ENCODE results near the gene SORL1. TPM values are rescaled to one million over a fixed set of nuclear protein-coding genes. Genes with fewer than 3 reads are reported as not detected.

SORL1 gene
- total RNA-seq, 1 donor from 2014 or later, result 46.0 TPM

GRCh38 chr11:121483805-121484480, 31.8 kb downstream of the SORL1 start:
- Histone ChIP-seq H3K4me1 (peaks cover 25% of the 10 kb centered on the region), H3K27ac (no peak overlapping the region), H3K9me3 (ENCODE audit: low read depth) (no peaks in the 10 kb centered on the region), H3K9ac (no peak overlapping the region), H3K4me2 (no peak overlapping the region), H3K36me3 (no peaks in the 10 kb centered on the region), H4K20me1 (ENCODE audit: low read depth) (peaks cover 3% of the 10 kb centered on the region), H3K79me2 (ENCODE audit: low read depth) (no peaks in the 10 kb centered on the region), H3K4me3 (no peak overlapping the region), H2AFZ (replicated peaks) (no peak overlapping the region), H3K27me3 (no peaks in the 10 kb centered on the region), H3F3A (ENCODE audit: low read depth) (peaks cover 14% of the 10 kb centered on the region)
- H3K4me1 Mint-ChIP-seq, result peaks cover 18% of the 10 kb centered on the region
- peaks cover 7% of the 10 kb centered on the region for H3K27me3 Mint-ChIP-seq (ENCODE audit: insufficient read depth, low read depth)
- H3K4me3 Mint-ChIP-seq, result no peak overlapping the region
- no peaks in the 10 kb centered on the region for H3K9me3 Mint-ChIP-seq
- no peak for TF ChIP-seq EZH2phosphoT487 (IDR thresholded peaks at IDR 0.05)
- TF ChIP-seq EZH2 (IDR thresholded peaks at IDR 0.05), result no peak
- no peak for TF ChIP-seq CTCF (IDR thresholded peaks at IDR 0.05)
- peak overlapping the region; percentile 44 for H3K27ac Mint-ChIP-seq
- peaks cover 5% of the 10 kb centered on the region for H3K36me3 Mint-ChIP-seq
- no peak for DNase-seq (ENCODE audit: low spot score)

GRCh38 chr11:121485216-121485615, 33.1 kb downstream of the SORL1 start:
- H3K27ac ChIP-seq, result no peak overlapping the region
- no peak overlapping the region for H3K4me2 ChIP-seq
- no peak for TF ChIP-seq EZH2 (IDR thresholded peaks at IDR 0.05)
- no peak for TF ChIP-seq EZH2phosphoT487 (IDR thresholded peaks at IDR 0.05)
- no peak for TF ChIP-seq CTCF (IDR thresholded peaks at IDR 0.05)
- no peaks in the 10 kb centered on the region for H3K27me3 ChIP-seq
- no peaks in the 10 kb centered on the region for H3K36me3 ChIP-seq
- H4K20me1 ChIP-seq (ENCODE audit: low read depth), result peaks cover 3% of the 10 kb centered on the region
- peaks cover 12% of the 10 kb centered on the region for H3K4me1 ChIP-seq
- H3K27me3 Mint-ChIP-seq (ENCODE audit: insufficient read depth, low read depth), result peaks cover 7% of the 10 kb centered on the region
- H3K36me3 Mint-ChIP-seq, result peaks cover 7% of the 10 kb centered on the region
- H3K9me3 Mint-ChIP-seq, result no peaks in the 10 kb centered on the region
- no peak overlapping the region for H3K27ac Mint-ChIP-seq
- no peak overlapping the region for H2AFZ ChIP-seq (replicated peaks)
- H3K4me3 ChIP-seq, result no peak overlapping the region
- DNase-seq (ENCODE audit: low spot score), result no peak
- no peak overlapping the region for H3K4me3 Mint-ChIP-seq
- H3K9me3 ChIP-seq (ENCODE audit: low read depth), result no peaks in the 10 kb centered on the region
- no peaks in the 10 kb centered on the region for H3K79me2 ChIP-seq (ENCODE audit: low read depth)
- H3K4me1 Mint-ChIP-seq, result peaks cover 6% of the 10 kb centered on the region
- H3F3A ChIP-seq (ENCODE audit: low read depth), result peaks cover 5% of the 10 kb centered on the region
- no peak overlapping the region for H3K9ac ChIP-seq

- no peaks in the 10 kb centered on the region for H3K36me3 ChIP-seq
- Mint-ChIP-seq H3K27ac (no peak overlapping the region), H3K4me3 (no peak overlapping the region), H3K27me3 (ENCODE audit: insufficient read depth, low read depth) (peaks cover 7% of the 10 kb centered on the region), H3K9me3 (no peaks in the 10 kb centered on the region), H3K36me3 (peaks cover 7% of the 10 kb centered on the region), H3K4me1 (peaks cover 6% of the 10 kb centered on the region)
- no peak overlapping the region for H3K9ac ChIP-seq
- H4K20me1 ChIP-seq (ENCODE audit: low read depth), result peaks cover 3% of the 10 kb centered on the region
- H3K4me1 ChIP-seq, result peaks cover 11% of the 10 kb centered on the region
- H3K4me3 ChIP-seq, result no peak overlapping the region
- no peak overlapping the region for H3K27ac ChIP-seq
- no peak for DNase-seq (ENCODE audit: low spot score)
- H3K4me2 ChIP-seq, result no peak overlapping the region
- H3F3A ChIP-seq (ENCODE audit: low read depth), result peaks cover 5% of the 10 kb centered on the region
- H3K79me2 ChIP-seq (ENCODE audit: low read depth), result no peaks in the 10 kb centered on the region
- TF ChIP-seq CTCF (IDR thresholded peaks at IDR 0.05) (no peak), EZH2phosphoT487 (IDR thresholded peaks at IDR 0.05) (no peak), EZH2 (IDR thresholded peaks at IDR 0.05) (no peak)
- H3K27me3 ChIP-seq, result no peaks in the 10 kb centered on the region
- H2AFZ ChIP-seq (replicated peaks), result no peak overlapping the region
- no peaks in the 10 kb centered on the region for H3K9me3 ChIP-seq (ENCODE audit: low read depth)
These were observed 33.9 kb downstream of the SORL1 start for GRCh38 chr11:121486054-121486453.
